Glomerular visceral epithelial cell (primary cell): ENCODE measurements around the gene EEF1A1.
"Not testable (repeated sequence)": the region's sequence is repeated elsewhere in the genome, so short reads cannot be mapped to it uniquely, and the experiment has no call there.

ENCODE experiments used
- DNase-seq: peaks from one replicate; pipeline ENCODE4 v3.0.0-alpha.2; 2016; ENCODE audit errors: extremely low spot score

The EEF1A1 gene

DNA sequence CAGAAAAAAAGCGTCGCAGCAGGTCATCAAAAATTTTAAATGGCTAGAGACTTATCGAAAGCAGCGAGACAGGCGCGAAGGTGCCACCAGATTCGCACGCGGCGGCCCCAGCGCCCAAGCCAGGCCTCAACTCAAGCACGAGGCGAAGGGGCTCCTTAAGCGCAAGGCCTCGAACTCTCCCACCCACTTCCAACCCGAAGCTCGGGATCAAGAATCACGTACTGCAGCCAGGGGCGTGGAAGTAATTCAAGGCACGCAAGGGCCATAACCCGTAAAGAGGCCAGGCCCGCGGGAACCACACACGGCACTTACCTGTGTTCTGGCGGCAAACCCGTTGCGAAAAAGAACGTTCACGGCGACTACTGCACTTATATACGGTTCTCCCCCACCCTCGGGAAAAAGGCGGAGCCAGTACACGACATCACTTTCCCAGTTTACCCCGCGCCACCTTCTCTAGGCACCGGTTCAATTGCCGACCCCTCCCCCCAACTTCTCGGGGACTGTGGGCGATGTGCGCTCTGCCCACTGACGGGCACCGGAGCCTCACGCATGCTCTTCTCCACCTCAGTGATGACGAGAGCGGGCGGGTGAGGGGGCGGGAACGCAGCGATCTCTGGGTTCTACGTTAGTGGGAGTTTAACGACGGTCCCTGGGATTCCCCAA lies at the start of gene EEF1A1:
EEF1A1 (minus strand) TSS at position 345 of the 663 bp plus-strand sequence. CDS start 1,006 bp downstream, outside the sequence.
- DNase-seq: peak; percentile 100

DNA sequence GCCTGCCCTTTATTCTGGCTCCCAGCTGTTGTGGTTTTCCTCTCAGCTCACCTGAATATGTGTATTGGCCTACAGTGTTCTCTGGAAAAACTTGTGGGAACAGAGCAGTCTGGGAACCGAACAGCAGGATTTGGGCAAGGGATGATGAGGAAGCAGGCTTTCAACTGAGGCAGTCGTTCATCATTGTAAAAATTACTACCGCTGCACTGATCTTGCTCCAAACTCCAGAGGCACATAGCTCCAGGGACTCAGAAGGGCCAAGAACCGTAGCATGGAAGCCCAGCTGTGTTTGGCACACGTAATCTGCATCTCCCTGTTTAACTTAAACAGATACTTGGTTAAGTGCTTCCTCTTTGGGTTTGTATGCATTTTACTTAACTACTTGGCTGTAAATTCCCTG lies 48.3 kb upstream of the EEF1A1 start:
- DNase-seq: no peak

DNA sequence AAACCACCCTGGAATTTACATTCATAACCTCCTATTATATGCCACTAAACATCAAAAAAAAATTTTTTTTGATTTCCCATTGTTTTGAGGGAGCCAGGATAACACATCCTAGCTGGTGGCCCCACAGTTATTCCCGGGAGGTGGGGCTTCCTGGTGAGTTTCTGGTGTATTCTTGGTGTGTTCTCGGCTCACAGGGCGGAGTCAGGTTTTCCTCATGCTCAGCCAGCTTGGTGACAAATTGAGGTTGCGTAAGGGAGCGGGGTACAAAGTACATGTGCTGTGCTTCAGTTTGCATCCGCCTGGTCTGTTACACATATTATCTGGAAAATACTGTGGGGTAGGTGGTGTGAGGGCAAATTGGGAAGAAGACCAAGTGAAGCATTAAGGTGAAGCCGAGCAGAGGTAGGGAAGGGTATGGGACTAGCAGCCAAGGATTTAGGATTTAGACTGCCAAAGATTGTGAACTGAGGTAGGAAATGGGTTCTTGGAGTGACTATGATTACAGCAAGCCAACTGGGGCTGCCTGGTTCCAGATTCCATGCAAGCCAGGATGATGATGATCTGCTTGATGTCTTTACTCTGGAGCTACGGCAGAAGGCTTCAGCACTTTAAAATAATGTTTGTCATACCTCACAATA lies 46.2 kb upstream of the EEF1A1 start:
- DNase-seq: peak; percentile 52

DNA sequence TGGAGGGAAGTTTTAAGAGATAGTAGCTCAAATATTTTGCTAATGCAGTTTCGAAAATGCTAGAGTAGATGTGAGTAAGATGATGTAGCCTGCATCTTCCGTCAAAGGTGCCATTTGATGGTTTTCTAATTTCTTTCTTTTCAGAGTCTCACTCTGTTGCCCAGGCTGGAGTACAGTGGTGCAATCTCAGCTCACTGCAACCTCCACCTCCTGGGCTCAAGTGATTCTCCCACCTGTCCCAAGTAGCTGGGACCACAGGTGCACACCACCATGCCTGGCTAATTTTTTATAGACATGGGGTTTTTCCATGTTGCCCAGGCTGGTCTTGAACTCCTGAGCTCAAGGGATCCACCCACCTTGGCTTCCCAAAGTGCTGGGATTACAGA lies 45.6 kb upstream of the EEF1A1 start:
- DNase-seq: not testable (repeated sequence)

DNA sequence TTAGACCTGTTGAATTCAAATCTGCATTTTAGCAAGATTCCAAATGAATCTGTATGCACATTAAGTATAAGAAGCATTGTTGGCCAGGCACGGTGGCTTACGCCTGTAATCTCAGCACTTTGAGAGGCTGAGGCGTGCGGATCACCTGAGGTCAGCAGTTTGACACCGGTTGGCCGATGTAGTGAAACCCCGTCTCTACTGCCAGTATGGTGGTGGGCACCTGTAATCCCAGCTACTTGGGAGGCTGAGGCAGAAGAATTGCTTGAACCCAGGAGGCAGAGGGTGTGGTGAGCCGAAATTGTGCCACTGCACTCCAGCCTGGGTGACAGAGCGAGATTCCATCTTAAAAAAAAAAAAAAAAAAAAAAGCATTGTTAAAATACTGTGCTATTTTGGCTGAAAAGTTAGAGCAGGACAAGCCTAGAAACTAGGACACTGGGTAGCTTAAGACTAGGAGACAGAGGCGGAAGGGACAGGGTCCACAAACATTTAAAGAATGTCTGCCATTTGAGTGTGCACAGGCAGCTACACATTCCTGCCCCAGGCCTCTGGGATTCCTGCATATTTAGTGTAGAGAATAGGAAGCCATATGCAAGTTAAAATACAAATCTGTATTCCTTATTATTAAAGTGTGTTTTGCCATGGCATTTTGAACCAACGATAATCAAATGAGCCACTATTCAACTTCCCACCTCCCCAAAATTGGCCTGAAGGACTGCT lies 45.1 kb upstream of the EEF1A1 start:
- DNase-seq: peak; percentile 44

DNA sequence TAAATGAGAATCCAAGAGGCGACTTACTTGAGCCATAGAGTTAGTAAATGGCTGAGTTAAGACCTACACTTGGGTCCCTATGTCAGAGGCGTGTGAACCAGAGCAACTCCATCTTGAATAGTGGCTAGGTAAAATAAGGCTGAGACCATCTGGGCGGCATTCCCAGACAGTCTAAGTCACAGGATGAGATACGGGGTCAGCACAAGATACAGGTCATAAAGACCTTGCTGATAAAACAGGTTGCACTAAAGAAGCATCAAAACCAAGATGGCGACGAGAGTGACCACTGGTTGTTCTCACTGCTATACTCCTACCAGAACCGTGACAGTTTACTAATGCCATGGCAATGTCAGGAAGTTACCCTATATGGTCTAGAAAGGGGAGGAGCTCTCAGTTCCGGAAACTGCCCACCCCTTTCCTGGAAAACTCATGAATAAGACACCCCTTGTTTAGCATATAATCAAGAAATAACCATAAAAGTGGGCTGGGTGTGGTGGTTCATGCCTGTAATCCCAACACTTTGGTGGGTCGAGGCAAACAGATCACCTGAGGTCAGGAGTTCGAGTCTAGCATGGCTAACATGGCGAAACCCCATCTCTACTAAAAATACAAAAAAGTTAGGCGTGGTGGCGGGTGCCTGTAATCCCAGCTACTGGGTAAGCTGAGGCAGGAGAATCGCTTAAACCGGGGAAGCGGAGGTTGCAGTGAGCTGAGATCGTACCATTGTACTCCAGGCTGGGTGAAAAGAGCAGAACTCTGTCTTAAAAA lies 43.9 kb upstream of the EEF1A1 start:
- no peak for DNase-seq

DNA sequence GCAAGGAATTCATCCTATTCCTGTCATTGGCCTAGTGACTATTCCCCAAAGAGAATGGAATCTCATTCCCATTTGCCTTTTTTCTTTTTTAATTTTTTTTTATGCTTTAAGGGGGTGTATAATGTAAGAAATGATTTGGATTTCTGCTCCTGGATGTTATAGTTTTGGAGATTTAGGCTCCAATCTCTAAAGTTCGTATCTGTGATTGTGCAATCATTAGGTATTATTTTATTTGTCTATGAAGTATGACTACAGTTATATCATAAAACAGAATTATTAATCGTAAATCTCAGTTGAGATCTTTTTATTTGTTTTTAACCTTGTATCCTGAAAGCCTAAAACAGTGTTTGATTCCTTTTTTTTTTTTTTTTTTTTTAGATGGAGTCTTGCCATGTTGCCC lies 41.7 kb upstream of the EEF1A1 start:
- no peak for DNase-seq

DNA sequence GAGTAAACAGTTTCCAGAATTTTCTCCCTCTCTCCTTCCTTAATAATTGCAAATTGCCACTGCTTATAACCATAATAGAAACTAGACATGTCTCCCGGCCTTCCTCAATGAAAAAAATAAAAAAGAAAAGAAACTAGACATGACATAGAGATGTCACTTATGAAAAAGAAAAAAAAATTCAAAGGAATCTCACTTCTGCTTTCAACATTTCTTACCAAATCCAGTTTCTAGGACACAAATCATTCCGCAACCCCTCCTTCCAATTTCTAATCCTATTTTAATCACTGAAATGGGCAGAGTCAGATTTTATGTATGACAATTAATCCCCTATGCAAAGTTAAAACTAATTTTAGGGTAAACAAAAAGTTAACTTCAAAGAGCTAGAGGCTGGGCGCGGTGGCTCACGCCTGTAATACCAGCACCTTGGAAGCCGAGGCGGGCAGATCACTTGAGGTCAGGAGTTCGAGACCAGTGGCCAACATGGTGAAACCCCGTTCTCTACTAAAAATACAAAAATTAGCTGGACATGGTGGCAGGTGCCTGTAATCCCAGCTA lies 40.1 kb upstream of the EEF1A1 start:
- no peak for DNase-seq

DNA sequence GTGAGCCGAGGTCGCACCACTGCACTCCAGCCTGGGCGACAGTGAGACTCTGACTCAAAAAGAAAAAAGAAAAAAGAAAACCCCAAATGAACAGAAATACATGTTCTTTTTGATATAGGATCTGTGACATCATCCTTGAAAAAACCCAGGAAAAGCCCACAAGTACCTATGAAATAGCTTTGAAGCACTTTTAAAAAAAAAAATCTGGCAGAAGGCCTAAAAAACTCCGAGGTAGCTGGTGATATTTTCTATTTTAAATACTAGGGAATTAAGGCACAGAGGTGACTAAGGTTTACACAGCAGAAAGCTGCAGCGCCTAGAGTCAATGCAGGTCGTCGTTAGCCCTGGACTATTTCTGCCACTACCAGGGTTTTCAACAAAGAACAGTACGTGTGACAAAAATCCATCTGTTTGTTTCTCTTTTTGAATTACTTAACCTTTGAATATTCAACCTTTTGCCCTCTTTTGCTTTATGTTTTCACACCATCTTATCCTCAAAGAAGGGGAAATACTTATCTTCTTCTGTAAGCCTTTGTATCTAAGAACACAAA lies 39.4 kb upstream of the EEF1A1 start:
- no peak for DNase-seq

DNA sequence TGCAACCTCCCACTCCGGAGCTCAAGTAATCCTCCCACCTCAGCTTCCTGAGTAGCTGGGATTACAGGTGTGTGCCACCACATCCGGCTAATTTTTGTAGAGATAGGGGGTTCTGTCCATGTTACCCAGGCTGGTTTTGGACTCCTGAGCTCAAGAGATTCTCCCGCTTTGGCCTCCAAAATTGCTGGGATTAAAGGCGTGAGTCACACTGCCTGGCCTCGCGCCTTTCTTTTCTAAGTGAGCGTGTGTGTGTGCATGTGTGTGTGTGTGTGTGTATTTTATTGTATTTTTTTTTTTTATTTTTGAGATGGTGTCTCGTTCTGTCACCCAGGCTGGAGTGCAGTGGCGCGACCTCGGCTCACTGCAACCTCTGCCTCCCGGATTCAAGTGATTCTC lies 38.6 kb upstream of the EEF1A1 start:
- DNase-seq: not testable (repeated sequence)

DNA sequence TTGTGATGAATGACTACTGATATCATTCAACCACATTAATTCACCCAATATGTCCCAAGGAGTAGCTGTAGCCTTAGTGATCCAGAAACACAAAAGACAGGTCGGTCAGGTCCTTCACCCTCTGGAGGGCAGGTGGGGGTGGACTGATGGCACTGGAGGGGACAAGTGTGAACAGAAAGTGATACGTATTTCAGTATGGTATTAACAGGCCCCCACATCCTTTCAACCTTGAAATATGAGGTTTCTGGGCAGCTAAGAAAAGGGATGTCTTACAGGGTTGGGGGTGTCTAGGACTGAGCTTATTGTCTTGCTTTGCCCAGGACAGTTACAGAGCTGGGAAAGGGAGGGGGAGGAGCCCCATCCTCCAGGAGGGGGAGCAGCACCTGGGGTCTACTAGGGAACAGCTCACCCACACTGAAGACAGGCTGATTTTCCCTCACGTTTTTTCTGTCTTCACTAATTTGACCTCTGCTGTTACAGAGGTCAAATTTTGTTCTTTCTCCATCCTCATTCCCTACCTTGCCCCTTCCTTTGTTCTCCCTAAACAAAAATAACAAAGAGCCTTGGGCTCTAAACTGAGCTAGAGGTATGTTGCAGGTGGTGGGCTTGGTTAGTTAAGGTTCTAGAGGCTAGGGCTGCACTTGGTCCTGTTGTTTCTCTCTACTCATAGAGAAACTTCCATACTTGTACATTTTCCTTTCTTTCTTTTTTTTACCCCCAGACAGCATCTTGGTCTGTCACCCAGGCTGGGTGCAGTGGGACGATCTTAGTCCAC lies 38.0 kb upstream of the EEF1A1 start:
- DNase-seq: no peak

DNA sequence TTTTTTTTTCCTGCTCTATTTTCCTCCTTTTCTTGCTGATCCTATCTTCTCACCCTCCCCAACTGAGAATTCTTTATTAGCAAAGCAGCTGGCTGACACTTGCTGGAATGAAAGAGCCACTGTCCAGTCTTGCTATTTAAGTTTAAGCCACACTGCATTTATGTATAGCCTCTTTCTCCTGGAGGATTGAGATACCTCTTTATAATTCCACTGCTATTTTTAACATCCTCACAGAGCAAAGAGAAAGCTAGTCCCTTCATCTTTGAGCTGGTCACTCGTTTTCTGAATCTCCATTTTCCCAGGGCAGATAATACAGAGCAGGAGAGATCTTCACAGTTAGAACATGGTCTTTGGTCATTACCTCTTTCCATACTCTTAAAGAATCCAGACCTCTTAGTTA lies 36.0 kb upstream of the EEF1A1 start:
- DNase-seq: no peak

DNA sequence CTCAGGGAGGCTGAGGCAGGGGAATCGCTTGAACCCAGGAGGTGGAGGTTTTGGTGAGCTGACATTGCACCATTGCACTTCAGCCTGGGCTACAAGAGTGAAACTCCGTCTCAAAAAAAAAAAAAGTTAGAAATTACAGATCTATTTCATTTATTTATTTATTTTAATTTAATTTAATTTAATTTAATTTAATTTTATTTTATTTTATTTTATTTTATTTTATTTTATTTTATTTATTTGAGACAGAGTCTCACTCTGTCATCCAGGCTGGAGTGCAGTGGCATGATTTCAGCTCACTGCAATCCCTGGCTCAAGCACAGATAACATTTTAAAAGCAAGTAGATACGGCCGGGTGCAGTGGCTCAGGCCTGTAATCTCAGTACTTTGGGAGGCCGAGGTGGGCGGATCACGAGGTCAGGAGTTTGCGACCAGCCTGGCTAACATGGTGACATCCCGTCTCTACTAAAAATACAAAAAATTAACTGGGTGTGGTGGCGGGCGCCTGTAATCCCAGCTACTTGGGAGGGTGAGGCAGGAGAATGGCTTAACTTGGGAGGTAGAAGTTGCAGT lies 34.6 kb upstream of the EEF1A1 start:
- DNase-seq: not testable (repeated sequence)

DNA sequence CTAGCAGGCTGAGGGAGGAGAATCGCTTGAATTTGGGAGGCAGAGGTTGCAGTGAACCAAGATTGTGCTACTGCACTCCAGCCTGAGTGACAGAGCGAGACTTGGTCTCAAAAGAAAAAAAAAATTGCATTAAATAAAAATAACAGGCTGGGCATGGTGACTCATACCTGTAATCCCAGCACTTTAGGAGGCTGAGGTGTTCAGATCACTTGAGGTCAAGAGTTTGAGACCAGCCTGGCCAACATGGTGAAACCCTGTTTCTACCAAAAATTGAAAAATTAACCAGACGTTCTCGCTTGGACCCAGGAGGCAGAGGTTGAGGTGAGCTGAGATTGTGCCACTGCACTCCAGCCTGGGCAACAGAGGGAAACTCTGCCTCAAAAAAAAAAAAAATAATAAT lies 30.3 kb upstream of the EEF1A1 start:
- not testable (repeated sequence) for DNase-seq

DNA sequence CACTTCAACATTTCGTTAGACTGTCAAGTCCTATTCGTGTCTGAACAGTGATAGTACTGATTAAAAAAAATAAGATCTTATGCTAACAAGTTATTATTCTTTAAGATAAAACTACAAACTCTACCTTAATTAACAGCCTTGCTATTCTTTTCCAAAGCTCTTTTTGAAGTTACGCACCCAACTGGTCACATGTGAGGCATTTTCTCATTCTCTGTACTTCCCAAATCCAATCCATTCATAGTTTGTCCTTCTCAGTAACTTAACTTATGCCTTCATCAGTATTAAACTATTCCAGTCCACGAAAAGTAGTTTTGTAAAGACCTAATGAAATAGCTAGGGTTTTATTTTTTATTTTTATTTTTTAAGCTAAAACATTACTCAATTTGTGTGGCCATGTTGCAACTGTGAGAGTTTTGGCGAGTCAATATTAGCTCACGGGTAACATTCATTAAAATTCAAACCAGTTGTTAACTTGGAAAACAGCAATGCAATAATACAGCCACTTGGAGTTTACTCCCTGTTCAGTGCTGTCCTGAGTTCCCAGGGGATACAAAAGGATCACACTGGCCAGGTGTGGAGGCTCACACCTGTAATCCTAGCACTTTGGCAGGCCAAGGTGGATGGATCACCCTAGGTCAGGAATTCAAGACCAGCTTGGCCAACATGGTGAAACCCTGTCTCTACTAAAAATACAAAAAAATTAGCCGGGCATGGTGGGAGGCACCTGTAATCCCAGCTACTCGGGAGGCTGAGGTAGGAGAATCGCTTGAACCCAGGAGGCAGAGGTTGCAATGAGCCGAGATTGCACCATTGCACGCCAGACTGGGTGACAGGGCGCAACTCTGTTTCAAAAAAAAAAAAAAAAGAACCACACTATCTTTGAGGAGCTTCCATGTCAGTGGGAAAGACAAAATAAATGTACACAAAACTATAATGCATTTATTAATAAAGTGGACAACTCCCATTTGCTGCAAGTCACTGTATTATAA lies 27.9 kb upstream of the EEF1A1 start:
- DNase-seq: no peak

DNA sequence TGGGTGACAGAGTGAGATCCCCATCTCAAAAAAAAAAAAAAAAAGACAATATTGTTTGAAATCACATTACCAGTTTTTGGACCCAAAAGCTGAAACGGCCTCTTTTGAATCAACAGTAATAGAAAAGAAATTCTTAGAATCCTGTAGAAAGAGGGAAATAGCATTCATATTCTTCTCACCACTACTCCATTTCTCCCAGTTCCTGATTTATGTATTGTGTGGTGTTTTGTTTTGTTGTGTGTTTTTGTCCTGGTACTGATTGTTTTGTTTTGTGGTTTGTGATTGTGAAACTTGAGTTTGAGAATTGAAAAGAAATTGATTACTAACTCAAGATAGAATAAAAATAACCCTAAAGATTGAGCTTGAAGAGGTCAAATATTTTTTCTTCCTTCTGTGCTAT lies 26.2 kb upstream of the EEF1A1 start:
- DNase-seq: no peak

DNA sequence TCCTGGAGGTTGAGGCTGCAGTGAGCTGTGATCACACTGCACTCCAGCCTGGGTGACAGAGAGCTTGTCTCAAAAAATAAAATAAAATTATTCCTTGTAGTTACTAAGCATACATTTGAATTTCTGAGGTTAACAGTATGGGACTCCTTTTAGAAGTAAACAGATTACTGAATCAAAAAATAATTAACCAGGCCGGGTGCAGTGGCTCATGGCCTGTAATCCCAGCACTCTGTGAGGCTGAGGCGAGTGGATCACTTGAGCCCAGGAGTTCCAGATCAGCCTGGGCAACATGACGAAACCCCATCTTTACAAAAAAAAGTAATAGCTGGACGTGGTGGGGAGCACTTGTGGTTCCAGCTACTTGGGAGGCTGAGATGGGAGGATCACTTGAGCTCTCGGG lies 22.1 kb upstream of the EEF1A1 start:
- DNase-seq: no peak

DNA sequence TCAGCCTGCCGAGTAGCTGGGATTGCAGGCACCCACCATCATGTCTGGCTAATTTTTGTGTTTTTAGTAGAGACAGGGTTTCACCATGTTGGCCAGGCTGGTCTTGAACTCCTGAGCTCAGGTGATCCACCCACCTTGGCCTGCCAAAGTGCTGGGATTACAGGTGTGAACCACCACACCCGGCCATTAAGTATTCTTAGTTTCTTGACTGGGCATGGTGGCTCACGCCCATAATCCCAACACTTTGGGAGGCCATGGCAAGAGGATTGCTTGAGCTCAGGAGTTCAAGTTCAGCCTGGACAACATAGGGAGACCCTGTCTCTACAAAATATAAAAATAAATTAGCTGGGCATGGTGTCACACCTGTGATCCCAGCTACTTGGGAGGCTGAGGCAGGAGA lies 21.6 kb upstream of the EEF1A1 start:
- not testable (repeated sequence) for DNase-seq

DNA sequence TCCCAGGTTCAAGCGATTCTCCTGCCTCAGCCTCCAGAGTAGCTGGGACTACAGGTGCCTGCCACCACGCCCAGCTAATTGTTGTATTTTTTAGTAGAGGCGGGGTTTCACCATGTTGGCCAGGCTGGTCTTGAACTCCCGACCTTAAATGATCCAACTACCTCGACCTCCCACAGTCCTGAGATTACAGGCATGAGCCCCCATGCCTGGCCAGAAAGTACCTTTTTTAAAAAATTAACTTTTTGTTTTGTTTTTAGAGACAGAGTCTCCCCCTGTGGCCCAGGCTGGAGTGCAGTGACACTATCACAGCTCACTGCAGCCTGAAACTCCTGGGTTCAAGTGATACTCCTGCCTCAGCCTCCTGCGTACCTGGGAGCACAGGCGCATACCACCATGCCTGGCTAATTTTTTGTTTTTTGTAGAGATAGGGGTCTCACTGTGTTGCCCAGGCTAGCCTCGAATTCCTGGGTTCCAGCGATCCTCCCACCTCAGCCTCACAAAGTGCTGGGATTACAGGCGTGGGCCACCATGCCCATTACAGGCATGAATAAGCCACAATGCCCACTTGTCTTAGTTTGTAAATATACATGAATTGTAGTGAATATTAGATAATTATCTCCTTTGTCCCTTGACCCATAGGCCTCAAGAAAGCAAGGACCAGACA lies 17.4 kb upstream of the EEF1A1 start:
- no peak for DNase-seq
